ENCODE results near the gene SLC8A2. TPM values are rescaled to one million over a fixed set of nuclear protein-coding genes. Genes with fewer than 3 reads are reported as not detected.
A peak's percentile ranks its signal among the peaks of the same experiment; 100 is the strongest.

Gene SLC8A2
- total RNA-seq, 2 donors from 2014 or later, result not detected

DNA sequence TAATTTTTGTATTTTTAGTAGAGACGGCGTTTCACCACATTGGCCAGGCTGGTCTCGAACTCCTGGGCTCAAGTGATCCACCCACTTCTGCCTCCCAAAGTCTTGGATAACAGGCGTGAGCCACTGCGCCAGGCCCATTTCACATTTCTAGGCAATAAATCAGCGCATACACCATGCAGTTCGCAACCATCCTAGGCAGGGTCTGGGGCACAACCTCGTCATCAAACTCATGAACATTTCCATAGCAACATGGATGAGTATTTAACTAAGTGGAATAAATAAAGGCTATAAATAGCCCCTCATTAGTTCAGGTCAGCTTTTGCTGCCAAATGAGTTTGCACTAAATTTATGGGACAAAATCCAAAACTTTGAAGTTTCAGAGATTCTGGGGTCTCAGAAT lies 60.6 kb downstream of the SLC8A2 start:
- Mint-ChIP-seq H3K4me1 (peaks cover 3% of the 10 kb centered on the region), H3K36me3 (ENCODE audit: low read depth) (peaks cover 5% of the 10 kb centered on the region), H3K4me3 (no peak overlapping the region), H3K27me3 (peaks cover 49% of the 10 kb centered on the region), H3K27ac (no peak overlapping the region)
- ATAC-seq (no peak), DNase-seq (no peak)
- no peaks in the 10 kb centered on the region for H3K9me3 ChIP-seq (ENCODE audit: control insufficient read depth, low read length, poor library complexity, severe bottlenecking)

DNA sequence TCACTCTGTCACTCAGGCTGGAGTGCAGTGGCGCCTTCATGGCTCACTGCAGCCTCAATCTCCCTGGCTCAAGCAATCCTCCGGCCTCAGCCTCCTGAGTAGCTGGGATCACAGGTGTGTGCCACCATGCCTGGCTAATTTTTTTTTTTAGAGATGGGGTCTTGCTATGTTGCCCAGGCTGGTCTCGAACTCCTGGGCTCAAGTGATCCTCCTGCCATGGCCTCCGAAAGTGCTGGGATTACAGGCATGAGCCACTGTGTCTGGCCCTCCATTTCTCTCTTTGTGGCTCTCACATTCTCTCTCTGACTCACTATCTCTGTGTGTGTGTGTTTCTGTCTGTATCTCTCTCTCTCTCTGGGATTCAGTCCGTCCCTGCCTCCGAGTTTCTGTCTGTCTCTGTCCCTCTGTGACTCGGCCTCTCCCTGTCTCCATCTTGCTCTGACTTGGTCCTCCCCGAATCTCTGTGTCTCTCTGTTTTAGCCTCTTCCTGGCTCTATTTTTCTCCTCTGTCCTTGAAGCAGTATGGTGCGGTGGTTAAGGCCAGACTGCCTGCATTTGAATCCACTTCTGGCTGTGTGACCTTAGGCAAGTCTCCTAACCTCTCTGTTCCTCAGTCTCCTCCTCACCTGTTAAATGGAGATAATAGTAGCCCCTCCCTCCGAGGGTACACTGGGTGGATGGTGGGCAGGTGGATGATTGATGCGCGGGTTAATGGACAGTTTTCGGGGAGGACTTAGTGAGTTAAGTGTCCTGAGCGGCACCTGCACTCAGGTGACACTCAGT lies 63.3 kb downstream of the SLC8A2 start:
- H3K4me1 Mint-ChIP-seq, result peaks cover 5% of the 10 kb centered on the region
- ATAC-seq (no peak), DNase-seq (no peak)
- H3K9me3 ChIP-seq (ENCODE audit: control insufficient read depth, low read length, poor library complexity, severe bottlenecking), result no peaks in the 10 kb centered on the region
- no peak overlapping the region for H3K27ac Mint-ChIP-seq
- H3K36me3 Mint-ChIP-seq (ENCODE audit: low read depth), result peaks cover 14% of the 10 kb centered on the region
- H3K27me3 Mint-ChIP-seq, result peaks cover 58% of the 10 kb centered on the region
- no peak overlapping the region for H3K4me3 Mint-ChIP-seq

DNA sequence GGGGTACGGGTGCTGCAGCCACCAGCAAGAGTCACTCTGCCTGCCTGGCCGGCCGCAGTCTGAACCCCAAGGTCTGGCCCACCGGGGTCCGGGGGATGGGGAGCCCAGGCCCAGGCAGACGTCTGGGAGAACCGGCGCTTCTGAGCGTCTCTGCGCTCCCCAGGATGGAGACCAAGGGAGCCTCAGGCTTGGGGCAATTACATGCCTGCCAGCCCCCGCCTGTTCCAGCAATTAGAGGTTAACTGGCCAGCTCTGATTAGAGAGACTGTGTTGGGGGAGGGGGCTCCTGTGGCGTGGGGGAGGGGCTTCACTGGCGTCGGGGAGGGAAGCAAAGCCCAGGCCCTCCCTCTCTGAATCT lies 64.3 kb downstream of the SLC8A2 start:
- peaks cover 63% of the 10 kb centered on the region for H3K27me3 Mint-ChIP-seq

DNA sequence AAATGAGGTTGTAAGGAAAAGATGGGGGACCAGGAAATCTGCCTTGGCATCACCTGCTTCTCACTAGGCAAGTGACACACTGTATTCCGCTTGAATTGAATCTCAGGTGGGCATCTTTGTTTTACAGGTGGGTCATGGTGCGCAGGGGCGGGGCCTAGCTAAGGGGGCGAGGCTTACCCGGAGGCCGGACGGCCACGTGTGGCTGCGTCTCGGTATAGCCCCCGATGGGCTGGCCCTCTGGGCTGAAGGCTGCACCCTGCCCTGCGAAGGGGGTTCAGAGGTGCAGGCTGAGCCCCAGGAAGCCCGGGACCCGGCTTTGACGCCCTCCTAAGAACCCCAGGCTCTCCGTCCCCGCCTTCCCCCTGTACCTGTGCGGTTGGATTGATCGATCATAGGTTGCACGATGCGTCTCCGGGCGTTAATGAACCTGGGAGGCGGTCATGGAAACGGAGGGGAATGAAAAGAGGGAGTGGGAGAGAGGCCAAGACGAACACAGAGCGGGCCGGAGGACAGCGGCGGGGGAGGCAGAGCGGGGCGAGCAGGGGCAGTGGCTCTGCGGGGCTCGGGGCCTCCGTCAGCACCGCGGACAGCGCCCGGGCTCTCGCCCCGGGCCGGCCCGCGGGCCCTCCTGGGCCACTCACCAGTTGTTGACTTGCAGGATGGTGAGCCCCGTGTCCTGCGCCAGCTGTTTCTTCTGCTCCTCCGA lies 64.8 kb downstream of the SLC8A2 start:
- DNase-seq, result no peak
- Mint-ChIP-seq H3K27ac (no peak overlapping the region), H3K36me3 (ENCODE audit: low read depth) (peaks cover 14% of the 10 kb centered on the region), H3K27me3 (peaks cover 63% of the 10 kb centered on the region), H3K4me1 (peaks cover 5% of the 10 kb centered on the region), H3K4me3 (no peak overlapping the region)
- ATAC-seq, result no peak
- no peaks in the 10 kb centered on the region for H3K9me3 ChIP-seq (ENCODE audit: control insufficient read depth, low read length, poor library complexity, severe bottlenecking)

More for the DNA sequence above, 64.3 kb downstream of the SLC8A2 start:
- no peak overlapping the region for H3K27ac Mint-ChIP-seq
- no peaks in the 10 kb centered on the region for H3K9me3 ChIP-seq (ENCODE audit: control insufficient read depth, low read length, poor library complexity, severe bottlenecking)
- no peak for ATAC-seq
- peaks cover 5% of the 10 kb centered on the region for H3K4me1 Mint-ChIP-seq
- H3K36me3 Mint-ChIP-seq (ENCODE audit: low read depth), result peaks cover 14% of the 10 kb centered on the region
- H3K4me3 Mint-ChIP-seq, result no peak overlapping the region
- DNase-seq, result no peak

DNA sequence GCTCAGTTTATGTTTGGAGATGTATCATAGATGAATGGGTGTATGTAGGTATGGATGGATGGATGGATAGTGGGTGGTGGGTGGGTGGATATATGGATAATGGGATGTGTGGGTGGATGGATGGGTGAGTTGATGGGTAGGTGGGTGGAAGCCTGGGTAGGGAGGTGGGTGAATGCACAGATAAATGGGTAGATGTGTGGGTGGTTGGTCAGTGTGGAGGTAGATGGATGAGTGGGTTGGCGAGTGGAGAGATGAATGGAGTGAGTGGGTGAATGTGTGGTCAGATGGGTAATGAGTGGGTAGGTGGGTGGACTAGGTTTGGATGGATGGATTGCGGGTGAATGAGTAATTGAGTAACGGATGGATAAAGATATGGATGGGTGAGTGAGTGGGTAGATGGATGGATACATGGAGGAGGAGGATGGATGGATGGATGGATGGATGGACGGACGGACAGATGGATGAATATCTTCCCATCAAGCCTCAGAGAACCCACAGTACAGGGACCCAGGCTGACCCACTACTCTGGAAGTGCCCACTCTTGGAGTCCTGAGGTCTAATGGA lies 65.8 kb downstream of the SLC8A2 start:
- H3K4me3 Mint-ChIP-seq, result no peak overlapping the region
- DNase-seq (no peak), ATAC-seq (no peak)
- peaks cover 14% of the 10 kb centered on the region for H3K36me3 Mint-ChIP-seq (ENCODE audit: low read depth)
- H3K4me1 Mint-ChIP-seq, result peaks cover 5% of the 10 kb centered on the region
- no peak overlapping the region for H3K27ac Mint-ChIP-seq
- peaks cover 70% of the 10 kb centered on the region for H3K27me3 Mint-ChIP-seq
- H3K9me3 ChIP-seq (ENCODE audit: control insufficient read depth, low read length, poor library complexity, severe bottlenecking), result no peaks in the 10 kb centered on the region

DNA sequence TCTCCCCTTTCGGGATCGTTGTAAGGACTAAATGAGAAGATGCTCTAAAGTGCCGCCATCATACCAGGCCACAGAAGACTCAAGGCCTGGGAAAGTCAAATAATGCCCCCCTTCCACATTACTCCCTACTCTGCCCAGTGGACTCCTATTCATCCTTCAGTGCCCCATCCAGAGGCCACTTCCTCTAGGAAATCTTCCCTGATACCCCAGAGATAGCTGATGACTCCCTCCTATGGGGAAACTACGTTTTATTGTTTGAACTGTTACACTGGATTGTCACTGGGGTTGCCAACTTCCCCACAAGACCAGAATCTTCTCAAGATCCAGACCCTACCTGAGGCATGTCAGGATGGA lies 66.5 kb downstream of the SLC8A2 start:
- no peak for DNase-seq
- Mint-ChIP-seq H3K36me3 (ENCODE audit: low read depth) (peaks cover 14% of the 10 kb centered on the region), H3K4me3 (no peak overlapping the region), H3K4me1 (peaks cover 5% of the 10 kb centered on the region), H3K27me3 (peaks cover 71% of the 10 kb centered on the region), H3K27ac (no peak overlapping the region)
- ATAC-seq, result no peak
- H3K9me3 ChIP-seq (ENCODE audit: control insufficient read depth, low read length, poor library complexity, severe bottlenecking), result no peaks in the 10 kb centered on the region

DNA sequence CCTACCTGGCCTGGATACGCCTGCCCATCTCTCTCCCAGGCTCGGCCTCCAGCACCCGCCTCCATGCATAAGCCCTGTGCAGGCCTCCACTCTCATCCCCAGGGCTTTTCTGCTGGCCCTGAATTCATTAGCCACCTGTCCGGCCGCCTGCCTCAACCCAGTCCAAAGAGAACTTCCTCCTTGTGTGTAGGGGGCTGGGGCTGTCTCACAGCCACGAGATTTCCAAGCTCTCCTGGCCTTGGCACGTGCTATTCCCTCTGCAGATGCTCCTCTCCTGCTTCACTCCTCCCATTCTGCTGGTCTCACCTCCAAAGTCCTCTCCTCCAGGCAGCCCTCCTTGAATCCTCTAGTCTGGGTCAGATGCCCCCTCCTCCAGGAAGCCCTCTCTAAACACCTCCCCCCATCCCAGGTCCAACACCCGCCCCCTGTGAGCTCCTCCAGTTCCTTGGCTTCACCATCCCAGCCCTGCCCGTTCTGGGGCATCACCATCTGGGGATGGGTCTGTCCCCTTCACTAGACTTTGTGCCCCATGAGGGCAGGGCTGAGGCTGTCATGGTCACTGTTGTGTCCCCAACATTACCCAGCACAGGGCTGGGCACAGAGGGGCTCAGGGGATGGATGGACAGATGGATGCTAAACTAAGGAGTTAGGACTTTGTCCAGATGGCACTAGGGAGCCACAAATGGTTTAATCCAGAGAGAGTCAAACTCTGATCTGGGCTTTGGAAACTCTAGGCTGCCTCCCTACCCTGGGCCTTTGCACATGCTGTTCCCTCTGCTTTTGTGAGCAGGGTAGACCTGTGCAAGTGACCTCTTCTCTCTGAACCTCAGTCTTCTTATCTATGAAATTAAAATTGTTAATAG lies 67.1 kb downstream of the SLC8A2 start:
- no peaks in the 10 kb centered on the region for H3K9me3 ChIP-seq (ENCODE audit: control insufficient read depth, low read length, poor library complexity, severe bottlenecking)
- peaks cover 14% of the 10 kb centered on the region for H3K36me3 Mint-ChIP-seq (ENCODE audit: low read depth)
- peaks cover 5% of the 10 kb centered on the region for H3K4me1 Mint-ChIP-seq
- H3K27ac Mint-ChIP-seq, result no peak overlapping the region
- peak overlapping the region; percentile 61 for H3K4me3 Mint-ChIP-seq
- ATAC-seq, result no peak
- no peak for DNase-seq
- peaks cover 71% of the 10 kb centered on the region for H3K27me3 Mint-ChIP-seq

DNA sequence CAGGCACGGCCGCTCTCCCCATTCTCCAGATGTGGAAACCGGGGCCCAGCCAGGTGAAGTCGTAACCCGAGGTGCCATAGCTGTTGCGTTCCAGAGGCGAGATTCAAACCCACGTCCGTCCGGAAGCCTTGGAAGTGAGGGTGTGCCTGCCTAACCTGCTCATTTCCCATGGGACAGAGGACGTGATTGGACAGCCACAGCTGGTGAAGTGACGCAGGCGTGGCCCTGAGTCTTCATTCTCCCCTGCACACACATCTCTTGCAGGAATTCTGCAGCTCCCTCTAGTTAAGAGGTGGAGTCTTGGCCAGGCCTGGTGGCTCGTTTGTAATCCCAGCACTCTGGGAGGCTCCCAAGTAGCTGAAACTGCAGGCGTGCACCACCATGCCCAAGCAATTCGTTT lies 69.2 kb downstream of the SLC8A2 start:
- no peak for DNase-seq
- H3K27ac Mint-ChIP-seq, result no peak overlapping the region
- H3K4me1 Mint-ChIP-seq, result peaks cover 5% of the 10 kb centered on the region
- peaks cover 72% of the 10 kb centered on the region for H3K27me3 Mint-ChIP-seq
- no peak overlapping the region for H3K4me3 Mint-ChIP-seq
- ATAC-seq, result no peak
- no peaks in the 10 kb centered on the region for H3K9me3 ChIP-seq (ENCODE audit: control insufficient read depth, low read length, poor library complexity, severe bottlenecking)
- peaks cover 9% of the 10 kb centered on the region for H3K36me3 Mint-ChIP-seq (ENCODE audit: low read depth)

DNA sequence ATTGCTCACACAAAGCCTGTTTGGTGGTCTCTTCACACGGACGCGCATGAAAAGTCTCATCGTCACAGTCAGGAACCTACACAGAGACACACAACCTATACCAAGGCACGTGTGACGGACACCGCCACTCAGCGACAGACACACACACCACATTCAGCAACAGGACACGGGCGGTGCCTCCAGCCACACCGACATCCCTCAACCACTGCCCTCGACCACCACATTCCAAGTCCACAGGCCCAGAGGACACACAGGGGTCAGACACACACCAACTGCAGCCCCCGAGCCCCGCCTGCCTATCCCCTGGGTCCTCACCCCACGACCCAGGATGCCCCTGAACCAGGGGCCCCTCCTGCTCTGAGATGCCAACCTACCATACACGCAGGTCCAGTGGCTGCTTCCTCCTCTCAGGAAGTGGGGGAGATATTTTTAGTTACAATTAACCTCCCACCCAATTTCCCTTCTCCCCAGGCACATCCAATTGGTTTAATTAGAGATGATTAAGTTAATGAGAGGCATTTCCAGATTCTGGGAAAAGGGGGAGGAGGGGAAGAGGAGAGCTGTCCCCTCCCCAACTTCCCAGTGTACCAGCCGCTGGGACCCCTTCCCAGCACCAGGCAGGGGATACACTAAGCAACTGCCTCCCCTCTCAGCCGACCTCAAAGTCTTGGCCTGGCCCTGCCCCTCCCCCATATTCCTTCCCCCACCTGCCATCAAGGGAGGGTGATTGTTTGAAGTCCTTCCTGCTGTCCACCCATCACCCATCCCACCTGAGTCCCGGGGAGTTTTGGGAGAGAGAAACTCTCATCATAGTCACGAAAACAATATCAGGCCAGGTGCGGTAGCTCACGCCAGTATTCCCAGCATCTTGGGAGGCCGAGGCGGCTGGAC lies 72.7 kb downstream of the SLC8A2 start:
- no peak for ATAC-seq
- H3K36me3 Mint-ChIP-seq (ENCODE audit: low read depth), result peaks cover 5% of the 10 kb centered on the region

DNA sequence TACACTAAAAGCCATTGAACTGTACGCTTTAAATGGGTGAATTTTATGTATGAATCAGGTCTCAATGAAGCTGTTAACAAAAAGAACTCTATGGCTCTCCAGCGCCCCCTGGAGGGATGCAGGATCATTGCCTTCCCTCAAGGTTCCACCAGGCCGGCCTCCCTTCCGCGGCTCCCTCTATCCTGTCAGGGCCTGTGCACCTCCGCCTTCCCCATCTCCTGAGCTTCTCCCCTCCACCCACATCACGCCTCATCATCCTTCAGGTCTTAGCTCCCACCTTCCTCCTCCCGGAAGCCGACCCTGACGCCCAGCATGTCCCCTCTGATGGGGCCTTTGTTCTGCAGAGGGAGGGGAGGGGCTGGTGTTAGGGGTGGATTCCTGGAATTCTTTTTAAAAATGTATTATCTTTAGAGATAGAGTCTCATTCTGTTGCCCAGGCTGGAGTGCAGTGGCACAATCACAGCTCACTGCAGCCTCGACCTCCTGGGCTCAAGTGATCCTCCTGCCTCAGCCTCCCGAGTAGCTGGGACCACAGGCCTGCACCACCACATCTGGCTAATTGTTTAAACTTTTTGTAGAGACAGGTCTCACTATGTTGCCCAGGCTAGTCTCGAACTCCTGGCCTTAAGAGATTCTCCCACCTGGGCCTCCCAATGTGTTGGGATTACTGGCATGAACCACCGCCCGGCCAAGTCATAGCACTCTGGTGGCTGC lies 80.0 kb downstream of the SLC8A2 start:
- DNase-seq (peak; percentile 64 to 81 (median 72)), ATAC-seq (peak; percentile 82)
- H3K4me1 Mint-ChIP-seq, result peaks cover 14% of the 10 kb centered on the region
- peaks cover 2% of the 10 kb centered on the region for H3K36me3 Mint-ChIP-seq (ENCODE audit: low read depth)
- no peak overlapping the region for H3K4me3 Mint-ChIP-seq
- no peaks in the 10 kb centered on the region for H3K9me3 ChIP-seq (ENCODE audit: control insufficient read depth, low read length, poor library complexity, severe bottlenecking)
- H3K27me3 Mint-ChIP-seq, result peaks cover 34% of the 10 kb centered on the region
- no peak overlapping the region for H3K27ac Mint-ChIP-seq

More for the DNA sequence above, 72.7 kb downstream of the SLC8A2 start:
- Mint-ChIP-seq H3K27ac (no peak overlapping the region), H3K4me3 (no peak overlapping the region), H3K4me1 (peaks cover 9% of the 10 kb centered on the region), H3K27me3 (peaks cover 61% of the 10 kb centered on the region)
- DNase-seq, result no peak
- H3K9me3 ChIP-seq (ENCODE audit: control insufficient read depth, low read length, poor library complexity, severe bottlenecking), result no peaks in the 10 kb centered on the region

DNA sequence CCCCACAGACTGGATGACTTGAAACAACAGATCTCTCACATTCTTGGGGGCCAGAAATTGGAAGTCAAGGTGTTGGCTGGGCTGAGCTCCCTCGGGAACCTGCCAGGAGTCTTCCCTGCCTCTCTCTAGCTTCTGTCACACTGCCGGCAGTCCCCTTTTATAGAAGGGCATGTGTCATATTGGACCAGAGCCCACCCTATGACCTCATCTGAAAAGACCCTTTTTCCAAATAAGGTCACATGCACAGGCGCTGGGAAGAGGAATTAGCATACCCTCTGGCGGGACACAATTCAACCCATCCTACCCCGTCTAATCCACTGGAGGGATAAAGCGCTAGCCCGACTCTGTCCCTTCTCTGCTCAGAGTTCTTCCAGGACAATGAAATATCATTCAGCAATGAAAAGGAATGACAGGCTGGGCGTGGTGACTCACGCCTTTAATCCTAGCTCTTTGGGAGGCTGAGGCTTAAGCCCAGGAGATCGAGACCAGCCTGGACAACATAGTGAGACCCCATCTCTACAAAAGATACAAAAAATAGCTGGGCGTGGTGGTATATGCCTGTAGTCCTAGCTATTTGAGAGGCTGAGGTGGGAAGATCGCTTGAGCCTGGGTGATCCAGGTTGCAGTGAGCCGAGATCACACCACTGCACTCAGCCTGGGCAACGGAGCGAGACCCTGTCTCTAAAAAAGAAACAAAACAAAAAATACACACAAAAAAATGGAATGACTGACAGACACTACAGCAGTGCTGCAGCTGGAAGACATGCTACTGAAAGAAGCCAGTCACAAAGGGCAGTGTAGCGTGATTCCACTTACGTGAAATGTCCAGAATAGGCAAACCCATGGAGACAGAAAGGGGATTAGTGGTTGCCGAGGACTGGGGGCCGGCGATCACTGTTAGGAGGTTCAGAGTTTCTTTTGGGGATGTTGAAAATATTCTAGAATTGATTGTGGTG lies 80.9 kb downstream of the SLC8A2 start:
- peaks cover 2% of the 10 kb centered on the region for H3K36me3 Mint-ChIP-seq (ENCODE audit: low read depth)
- H3K27me3 Mint-ChIP-seq, result peaks cover 30% of the 10 kb centered on the region
- no peak overlapping the region for H3K4me3 Mint-ChIP-seq
- no peaks in the 10 kb centered on the region for H3K9me3 ChIP-seq (ENCODE audit: control insufficient read depth, low read length, poor library complexity, severe bottlenecking)
- peak overlapping the region; percentile 54 for H3K27ac Mint-ChIP-seq
- no peak for ATAC-seq
- no peak for DNase-seq
- H3K4me1 Mint-ChIP-seq, result peaks cover 13% of the 10 kb centered on the region
